Body of pancreas (tissue), 4 donors: Measurements from ENCODE around the gene KDM2A.

Experiments used
- CTCF ChIP-seq, 7 experiments: fragments of 450-650 bp in 4 of 7; fragments of 200-600 bp in 3 of 7; sonication (generic) in 3 of 7; IDR thresholded peaks; one replicate each; pipeline ENCODE4 v1.5.1; 2016 to 2019; ENCODE audit warnings: antibody characterized with exemption in 7 of 7
- POLR2A ChIP-seq, 3 donors: fragments of 450-650 bp; IDR thresholded peaks; one replicate each; pipeline ENCODE4 v1.6.1; 2016; ENCODE audit warnings: antibody characterized with exemption in 3 of 3, mild to moderate bottlenecking in 2 of 3

- TF ChIP-seq CTCF (IDR thresholded peaks at IDR 0.05): no peak
- TF ChIP-seq POLR2A (IDR thresholded peaks at IDR 0.05): no peak
These were observed 1.9 kb upstream of the KDM2A start for GRCh38 chr11:67117176-67117575.
